WTC11 (cell line): Measurements from ENCODE around the gene CACNG4. TPM values are rescaled to one million over a fixed set of nuclear protein-coding genes. Genes with fewer than 3 reads are reported as not detected.

Experiments used
- ATAC-seq: fragments of 200-7000 bp; cut with Tn5 transposase; 2 replicates; pipeline ENCODE4 v1.10.0; 2021; ENCODE audit warnings: mild to moderate bottlenecking, moderate library complexity
- CTCF ChIA-PET: fragments of 300-600 bp; sonication (Branson Sonifier 250); formaldehyde crosslinking; loops from one replicate; lab custom pipeline; 2021; ENCODE audit warnings: antibody characterized with exemption; lab: Charles Lee
- POLR2A ChIA-PET: fragments of 350-600 bp; sonication (Branson Sonifier 250); formaldehyde crosslinking; loops from one replicate; lab custom pipeline; 2021; ENCODE audit warnings: antibody characterized with exemption; lab: Charles Lee
- DNase-seq: peaks from one replicate; pipeline ENCODE4 v3.0.0; 2021; ENCODE audit warnings: low spot score
- H3K27ac Mint-ChIP-seq: 2 replicates; pipeline ENCODE4 v1.8.0; 2021; ENCODE audit warnings: mixed read lengths
- H3K27me3 Mint-ChIP-seq: 2 replicates; pipeline ENCODE4 v1.8.0; 2021; ENCODE audit warnings: low read depth, mild to moderate bottlenecking, moderate library complexity, mixed read lengths
- H3K36me3 Mint-ChIP-seq: 2 replicates; pipeline ENCODE4 v1.8.0; 2021; ENCODE audit warnings: mixed read lengths
- H3K4me1 Mint-ChIP-seq: 2 replicates; pipeline ENCODE4 v1.8.0; 2022; ENCODE audit warnings: mixed read lengths
- H3K4me3 Mint-ChIP-seq: 2 replicates; pipeline ENCODE4 v1.8.0; 2021; ENCODE audit warnings: mild to moderate bottlenecking, moderate library complexity, mixed read lengths
- H3K9me3 Mint-ChIP-seq: 2 replicates; pipeline ENCODE4 v1.8.0; 2021; ENCODE audit warnings: mixed read lengths
- ATF6 ChIP-seq: sonication (generic); formaldehyde crosslinking; IDR thresholded peaks from 2 replicates; pipeline ENCODE4 v1.8.1; 2023; ENCODE audit warnings: mild to moderate bottlenecking, missing genetic modification reagents
- CREB1 ChIP-seq: sonication (generic); formaldehyde crosslinking; IDR thresholded peaks from 2 replicates; pipeline ENCODE4 v1.8.0; 2023; ENCODE audit warnings: mild to moderate bottlenecking, missing genetic modification reagents
- CREM ChIP-seq: sonication (generic); formaldehyde crosslinking; IDR thresholded peaks from 2 replicates; pipeline ENCODE4 v1.8.1; 2022; ENCODE audit warnings: mild to moderate bottlenecking, missing genetic modification reagents, moderate library complexity
- E2F1 ChIP-seq: sonication (generic); formaldehyde crosslinking; IDR thresholded peaks from 2 replicates; pipeline ENCODE4 v1.8.0; 2022; ENCODE audit warnings: mild to moderate bottlenecking, missing genetic modification reagents
- FOXJ3 ChIP-seq: sonication (generic); formaldehyde crosslinking; IDR thresholded peaks from 2 replicates; pipeline ENCODE4 v1.9.0; 2021; ENCODE audit warnings: missing genetic modification reagents, mild to moderate bottlenecking, borderline replicate concordance
- FOXP1 ChIP-seq: sonication (generic); formaldehyde crosslinking; IDR thresholded peaks from 2 replicates; pipeline ENCODE4 v1.8.0; 2022; ENCODE audit warnings: missing genetic modification reagents, mild to moderate bottlenecking, moderate library complexity, borderline replicate concordance
- GABPB1 ChIP-seq: sonication (generic); formaldehyde crosslinking; IDR thresholded peaks from 2 replicates; pipeline ENCODE4 v1.8.1; 2023; ENCODE audit warnings: mild to moderate bottlenecking, missing genetic modification reagents
- GTF2I ChIP-seq: fragments of 250-450 bp; sonication (Bioruptor Pico); conservative IDR thresholded peaks from 2 replicates; pipeline ENCODE4 v1.4.0; 2021; ENCODE audit warnings: mild to moderate bottlenecking
- HMGA2 ChIP-seq: fragments of 250-450 bp; sonication (Bioruptor Pico); IDR thresholded peaks from 2 replicates; pipeline ENCODE4 v1.4.0; 2021; ENCODE audit warnings: mild to moderate bottlenecking, moderate library complexity
- KAT7 ChIP-seq: sonication (generic); formaldehyde crosslinking; IDR thresholded peaks from 2 replicates; pipeline ENCODE4 v1.8.1; 2023; ENCODE audit warnings: missing genetic modification reagents, mild to moderate bottlenecking, borderline replicate concordance
- MLX ChIP-seq: sonication (generic); formaldehyde crosslinking; IDR thresholded peaks from 2 replicates; pipeline ENCODE4 v1.8.1; 2023; ENCODE audit warnings: mild to moderate bottlenecking, missing genetic modification reagents, moderate library complexity
- MXD4 ChIP-seq: fragments of 250-450 bp; sonication (Bioruptor Pico); IDR thresholded peaks from 2 replicates; pipeline ENCODE4 v1.8.0; 2021; ENCODE audit warnings: mild to moderate bottlenecking, moderate library complexity, borderline replicate concordance
- NR1H2 ChIP-seq: sonication (generic); formaldehyde crosslinking; IDR thresholded peaks from 2 replicates; pipeline ENCODE4 v1.9.0; 2021; ENCODE audit warnings: mild to moderate bottlenecking, moderate library complexity, missing genetic modification reagents
- OVOL2 ChIP-seq: fragments of 250-450 bp; sonication (Bioruptor Pico); IDR thresholded peaks from 2 replicates; pipeline ENCODE4 v1.9.0; 2021; ENCODE audit warnings: mild to moderate bottlenecking, borderline replicate concordance
- RORB ChIP-seq: fragments of 250-450 bp; sonication (Bioruptor Pico); IDR thresholded peaks from 2 replicates; pipeline ENCODE4 v1.9.0; 2021; ENCODE audit warnings: mild to moderate bottlenecking
- SP1 ChIP-seq: sonication (generic); formaldehyde crosslinking; conservative IDR thresholded peaks from 2 replicates; pipeline ENCODE4 v1.8.1; 2022; ENCODE audit warnings: missing genetic modification reagents
- TEAD4 ChIP-seq: sonication (generic); formaldehyde crosslinking; IDR thresholded peaks from 2 replicates; pipeline ENCODE4 v1.8.0; 2022; ENCODE audit warnings: mild to moderate bottlenecking, missing genetic modification reagents
- USF2 ChIP-seq: sonication (generic); formaldehyde crosslinking; IDR thresholded peaks from 2 replicates; pipeline ENCODE4 v1.8.1; 2023; ENCODE audit warnings: mild to moderate bottlenecking, missing genetic modification reagents, moderate library complexity
- ZBTB21 ChIP-seq: sonication (generic); formaldehyde crosslinking; IDR thresholded peaks from 2 replicates; pipeline ENCODE4 v1.8.1; 2023; ENCODE audit warnings: mild to moderate bottlenecking, missing genetic modification reagents, borderline replicate concordance
- ZNF121 ChIP-seq: sonication (generic); formaldehyde crosslinking; IDR thresholded peaks from 2 replicates; pipeline ENCODE4 v1.8.0; 2023; ENCODE audit warnings: missing genetic modification reagents
- ZNF219 ChIP-seq: sonication (generic); formaldehyde crosslinking; IDR thresholded peaks from 2 replicates; pipeline ENCODE4 v1.8.0; 2023; ENCODE audit warnings: missing genetic modification reagents, mild to moderate bottlenecking, borderline replicate concordance
- ZNF416 ChIP-seq: fragments of 250-450 bp; sonication (Bioruptor Pico); IDR thresholded peaks from 2 replicates; pipeline ENCODE4 v1.9.0; 2021; ENCODE audit warnings: mild to moderate bottlenecking, inconsistent platforms
- ZNF423 ChIP-seq: fragments of 250-450 bp; sonication (Bioruptor Pico); IDR thresholded peaks from 2 replicates; pipeline ENCODE4 v2.1.2; 2022; ENCODE audit warnings: mild to moderate bottlenecking, moderate library complexity
- ZNF512 ChIP-seq: sonication (generic); formaldehyde crosslinking; IDR thresholded peaks from 2 replicates; pipeline ENCODE4 v1.8.1; 2022; ENCODE audit warnings: missing genetic modification reagents, borderline replicate concordance
- ZNF532 ChIP-seq: fragments of 250-450 bp; sonication (Bioruptor Pico); IDR thresholded peaks from 2 replicates; pipeline ENCODE4 v1.9.0; 2021; ENCODE audit warnings: mild to moderate bottlenecking, borderline replicate concordance
- total RNA-seq: library from RNA; stranded (reverse); gene quantifications from 3 replicates; pipeline ENCODE4 v1.2.3, GENCODE V29; 2021

CACNG4 gene
- total RNA-seq, 1 experiment from 2014 or later, result 3.4 TPM

- H3K36me3 Mint-ChIP-seq, result no peaks in the 10 kb centered on the region
- ATAC-seq (peak; percentile 36), DNase-seq (peak; percentile 50)
- peak overlapping the region; percentile 67 for H3K4me3 Mint-ChIP-seq
- peaks cover 63% of the 10 kb centered on the region for H3K27me3 Mint-ChIP-seq
- no peak overlapping the region for H3K27ac Mint-ChIP-seq
- CTCF ChIA-PET, result interaction anchor here (0.6 to 2.6 kb wide), 6 partner anchors 9 to 1888 kb away, joined by 3 to 9 read pairs (median 5); no protein-coding TSS in a partner anchor
- POLR2A ChIA-PET, result no interaction called here
- H3K4me1 Mint-ChIP-seq, result peaks cover 29% of the 10 kb centered on the region
- TF ChIP-seq ZNF121 (CRISPR knock-in tag) (no peak), ZNF416 (no peak), RORB (CRISPR knock-in tag) (no peak), KAT7 (CRISPR knock-in tag) (0 out of 2 replicates have a peak, but pooled peaks have one; percentile 47), ATF6 (CRISPR knock-in tag) (no peak), FOXP1 (CRISPR knock-in tag) (peak; percentile 51; the same call in 1 of the 2 replicates), ZNF219 (no peak), ZNF532 (CRISPR knock-in tag) (no peak)
- H3K9me3 Mint-ChIP-seq, result no peaks in the 10 kb centered on the region
These were observed 1.3 kb downstream of the CACNG4 start for GRCh38 chr17:66965801-66966262.

- Mint-ChIP-seq H3K4me1 (peaks cover 28% of the 10 kb centered on the region), H3K9me3 (no peaks in the 10 kb centered on the region), H3K4me3 (peak overlapping the region; percentile 67), H3K27ac (no peak overlapping the region), H3K27me3 (peaks cover 63% of the 10 kb centered on the region), H3K36me3 (no peaks in the 10 kb centered on the region)
- POLR2A ChIA-PET, result no interaction called here
- CTCF ChIA-PET, result interaction anchor here (0.9 to 1.6 kb wide), 3 partner anchors 13 to 229 kb away, joined by 3 to 6 read pairs (median 3); no protein-coding TSS in a partner anchor
- ATAC-seq, result no peak
- no peak for DNase-seq
- TF ChIP-seq CREM (CRISPR knock-in tag) (no peak), FOXJ3 (CRISPR knock-in tag) (no peak), MLX (CRISPR knock-in tag) (no peak), USF2 (CRISPR knock-in tag) (no peak), GABPB1 (CRISPR knock-in tag) (no peak), GTF2I (CRISPR knock-in tag) (no peak), SP1 (CRISPR knock-in tag) (no peak), NR1H2 (no peak), MXD4 (CRISPR knock-in tag) (no peak), E2F1 (CRISPR knock-in tag) (no peak), HMGA2 (CRISPR knock-in tag) (no peak), FOXP1 (CRISPR knock-in tag) (no peak), ZNF423 (CRISPR knock-in tag) (no peak), CREB1 (no peak), ZNF512 (CRISPR knock-in tag) (no peak), TEAD4 (CRISPR knock-in tag) (no peak), OVOL2 (no peak), ZBTB21 (CRISPR knock-in tag) (no peak)
These were observed 1.8 kb downstream of the CACNG4 start for GRCh38 chr17:66966298-66966697.
